ENCODE results near the gene STRN.
"Not testable (repeated sequence)": the region's sequence is repeated elsewhere in the genome, so short reads cannot be mapped to it uniquely, and the experiment has no call there.

Gene STRN

DNA sequence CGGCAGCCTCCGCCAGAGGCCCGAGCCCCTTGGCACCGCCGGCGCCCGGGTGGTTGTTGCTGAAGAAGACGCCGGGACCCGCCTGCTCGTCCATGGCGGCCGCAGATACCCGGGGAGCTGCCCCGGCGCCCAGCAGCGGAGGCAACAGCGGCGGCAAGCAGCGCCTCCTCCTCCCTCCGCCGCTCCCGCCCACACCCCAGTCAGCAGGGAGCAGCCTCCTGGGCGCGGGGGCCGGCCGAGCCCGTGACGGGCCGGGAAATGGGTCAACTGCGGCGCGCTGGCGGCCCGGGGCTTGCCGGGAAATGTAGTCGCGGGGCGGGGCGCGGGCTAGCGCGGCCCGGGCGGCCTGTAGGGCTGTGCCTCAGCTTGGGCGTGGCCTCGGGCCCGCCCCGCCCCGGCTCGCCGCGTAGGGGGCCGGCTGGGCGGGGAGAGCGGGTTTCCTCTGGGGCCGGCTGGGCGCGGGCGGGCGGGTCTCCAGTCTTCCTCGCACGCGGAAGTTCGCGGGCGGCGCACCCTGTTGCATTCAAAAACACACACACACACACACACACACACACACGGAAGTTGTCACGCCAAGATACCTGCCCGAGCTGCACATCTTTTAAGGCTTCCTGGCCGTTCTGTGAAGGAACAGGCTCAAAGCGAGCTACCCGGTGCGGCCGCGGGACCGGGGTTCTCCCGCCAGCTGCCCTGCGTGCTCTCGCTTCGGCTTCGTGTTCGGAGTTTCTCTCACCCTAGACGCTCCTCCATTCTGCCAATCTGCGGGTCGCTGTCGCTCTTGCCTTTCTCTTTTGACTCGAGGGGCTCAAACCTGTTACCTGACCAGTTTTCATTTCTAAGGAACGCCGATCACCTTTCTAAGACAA lies at the start of gene STRN:
Gene STRN, minus strand, starts transcription at position 167 of the 866 bp plus-strand sequence. Its CDS starts 73 bp downstream, at position 94.
- no peak for FAIRE-seq

DNA sequence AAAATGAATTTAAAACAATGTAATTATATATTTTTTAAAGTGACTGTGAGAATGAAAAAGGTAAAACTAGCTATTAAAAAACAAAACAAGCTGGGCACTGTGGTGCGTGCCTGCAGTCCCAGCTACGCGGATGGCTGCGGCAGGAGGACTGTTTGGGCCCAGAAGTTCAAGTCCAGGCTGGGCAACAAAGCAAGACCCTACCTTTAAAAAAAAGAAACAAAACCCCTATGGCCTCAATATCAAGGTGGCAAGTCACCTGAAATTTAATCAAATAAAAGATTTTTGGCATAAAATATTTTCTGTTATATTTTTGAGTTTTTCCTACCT lies 46.9 kb upstream of the STRN start:
- FAIRE-seq: no peak

GRCh38 chr2:37011130-37011529 lies 44.8 kb upstream of the STRN start:
- FAIRE-seq: no peak

DNA sequence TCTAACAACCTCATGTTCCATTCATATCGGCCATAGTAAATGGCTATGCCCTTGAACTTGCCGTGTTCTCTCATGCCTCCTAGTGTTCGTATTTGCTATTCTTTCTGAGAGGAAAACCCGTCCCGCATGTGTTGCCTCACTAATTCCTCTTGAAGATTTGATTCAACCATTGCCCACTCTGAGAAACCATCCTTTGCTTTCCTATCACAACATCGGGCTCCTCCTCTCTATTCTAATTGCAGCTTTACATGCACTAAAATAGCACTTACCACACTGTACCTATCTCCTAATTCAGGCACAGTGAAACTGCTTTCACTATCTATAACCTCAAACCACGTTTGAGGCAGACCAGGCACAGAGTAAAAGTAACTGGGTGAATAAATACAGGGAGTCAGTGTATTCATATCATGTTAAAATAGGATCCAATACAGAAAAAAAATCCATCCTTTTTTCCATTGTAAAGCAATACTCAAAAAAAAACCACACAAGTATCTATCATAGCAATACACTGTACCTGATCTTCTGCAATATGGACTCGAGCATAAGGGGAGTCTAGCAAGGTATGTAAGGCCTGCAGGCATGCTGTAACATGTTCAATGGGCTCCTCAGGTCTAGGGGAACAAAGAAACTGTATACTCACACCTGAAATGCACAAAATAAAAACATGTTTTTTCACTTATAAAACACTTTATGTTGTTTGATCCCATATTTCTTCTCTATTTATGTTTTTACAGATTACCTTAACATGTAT lies 39.0 kb upstream of the STRN start:
- no peak for FAIRE-seq

- FAIRE-seq: no peak
Measured at GRCh38 chr2:37000988-37001556, 34.7 kb upstream of the STRN start.

DNA sequence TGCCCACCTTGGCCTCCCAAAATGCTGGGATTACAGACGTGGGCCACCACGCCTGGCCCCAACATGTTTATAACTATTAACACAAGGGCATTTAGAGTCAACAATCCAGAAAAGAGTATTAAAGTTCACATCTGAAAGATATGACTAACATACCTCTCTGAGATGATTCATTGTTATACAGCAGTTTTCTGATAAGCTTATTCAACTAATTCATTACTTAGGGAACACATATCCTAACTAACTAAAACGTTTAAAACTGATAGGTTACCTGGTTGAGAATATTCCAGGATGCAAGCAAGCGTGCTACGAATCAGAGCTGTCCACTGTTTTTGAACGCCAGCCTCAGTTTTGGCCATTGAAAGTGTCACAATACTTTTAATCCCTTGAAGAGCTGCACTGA lies 34.0 kb upstream of the STRN start:
- FAIRE-seq: no peak

DNA sequence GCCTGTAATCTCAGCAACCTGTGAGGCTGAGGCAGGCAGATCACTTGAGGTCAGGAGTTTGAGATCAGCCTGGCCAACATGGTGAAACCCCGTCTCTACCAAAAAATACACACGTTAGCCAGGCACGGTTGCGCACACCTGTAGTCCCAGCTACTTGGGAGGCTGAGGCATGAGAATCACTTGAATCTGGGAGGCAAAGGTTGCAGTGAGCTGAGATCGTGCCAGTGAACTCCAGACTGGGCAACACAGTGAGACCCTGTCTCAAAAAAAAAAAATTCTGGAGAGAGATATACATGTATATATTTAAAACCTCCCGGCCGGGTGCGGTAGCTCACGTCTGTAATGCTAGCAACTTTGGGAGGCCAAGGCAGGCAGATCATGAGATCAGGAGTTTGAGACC lies 33.1 kb upstream of the STRN start:
- FAIRE-seq: not testable (repeated sequence)

DNA sequence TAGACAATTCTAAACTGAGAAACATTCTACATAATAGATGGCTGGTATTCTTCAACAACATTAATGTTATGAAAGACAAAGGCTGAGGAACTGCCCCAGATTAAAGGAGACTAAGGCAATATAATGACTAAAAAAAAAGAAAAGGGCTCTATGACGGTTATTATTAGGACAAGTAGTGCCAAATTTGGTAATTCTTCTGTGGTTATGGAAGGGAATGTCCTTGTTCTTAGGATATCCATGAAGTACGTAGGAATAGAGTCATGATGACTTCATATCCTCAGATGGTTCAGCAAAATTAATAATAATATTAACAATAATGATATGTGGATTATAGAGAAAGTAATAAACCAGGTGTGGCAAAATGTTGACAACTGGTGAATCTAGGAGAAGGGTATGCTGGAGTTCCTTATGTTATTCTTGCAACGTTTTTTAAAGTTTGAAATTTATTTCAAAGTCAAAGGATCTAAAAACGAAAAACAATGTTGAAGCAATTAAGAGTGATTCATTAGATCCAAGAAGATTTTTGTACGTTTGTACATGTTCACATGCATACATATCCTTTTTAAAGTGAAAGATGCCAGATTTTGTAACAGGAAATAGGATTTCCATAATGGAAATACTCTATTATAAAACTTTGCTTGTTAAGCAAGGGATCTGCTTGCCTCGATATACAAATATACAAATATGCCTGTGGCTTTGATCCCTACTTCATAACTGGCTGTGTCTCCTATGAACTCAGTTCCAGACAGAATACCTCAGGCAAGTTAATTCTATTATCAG lies 27.7 kb upstream of the STRN start:
- no peak for FAIRE-seq

DNA sequence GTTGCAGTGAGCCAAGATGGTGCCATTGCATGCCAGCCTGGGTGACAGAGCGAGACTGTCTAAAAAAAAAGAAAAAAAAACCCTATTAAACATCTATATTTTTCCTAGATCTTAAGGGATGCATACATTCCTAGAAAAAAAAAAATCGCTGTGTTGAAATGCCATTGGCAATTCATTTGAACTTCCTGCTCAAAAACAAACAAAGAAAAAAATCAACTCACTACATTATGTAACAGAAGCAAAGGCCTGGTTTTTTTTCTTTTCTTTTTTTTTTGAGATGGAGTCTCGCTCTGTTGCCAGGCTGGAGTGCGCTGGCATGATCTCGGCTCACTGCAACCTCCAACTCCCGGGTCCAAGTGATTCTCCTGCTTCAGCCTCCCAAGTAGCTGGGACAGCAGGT lies 21.7 kb upstream of the STRN start:
- no peak for FAIRE-seq

- FAIRE-seq: no peak
Measured at GRCh38 chr2:36982467-36982866, 16.1 kb upstream of the STRN start.

GRCh38 chr2:36981911-36982310 lies 15.6 kb upstream of the STRN start:
- no peak for FAIRE-seq

DNA sequence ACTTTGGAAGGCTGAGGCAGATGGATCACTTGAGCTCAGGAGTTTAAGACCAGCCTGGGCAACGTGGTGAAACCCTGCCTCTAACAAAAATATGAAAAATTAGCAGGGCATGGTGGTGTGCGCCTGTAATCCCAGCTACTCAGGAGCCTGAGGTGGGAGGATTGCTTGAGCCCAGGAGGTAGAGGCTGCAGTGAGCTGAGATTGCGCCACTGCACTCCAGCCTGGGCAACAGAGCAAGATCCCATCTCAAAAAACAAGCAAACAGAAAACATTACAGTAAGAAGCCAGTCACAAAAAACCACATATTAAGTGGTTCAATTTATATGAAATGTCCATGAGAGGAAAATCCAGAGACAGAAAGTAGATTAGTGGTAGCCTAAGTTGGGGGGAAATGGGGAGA lies 12.7 kb upstream of the STRN start:
- not testable (repeated sequence) for FAIRE-seq

GRCh38 chr2:36976065-36976464 lies 9.7 kb upstream of the STRN start:
- FAIRE-seq: no peak

GRCh38 chr2:36975306-36975705 lies 9.0 kb upstream of the STRN start:
- FAIRE-seq: no peak

DNA sequence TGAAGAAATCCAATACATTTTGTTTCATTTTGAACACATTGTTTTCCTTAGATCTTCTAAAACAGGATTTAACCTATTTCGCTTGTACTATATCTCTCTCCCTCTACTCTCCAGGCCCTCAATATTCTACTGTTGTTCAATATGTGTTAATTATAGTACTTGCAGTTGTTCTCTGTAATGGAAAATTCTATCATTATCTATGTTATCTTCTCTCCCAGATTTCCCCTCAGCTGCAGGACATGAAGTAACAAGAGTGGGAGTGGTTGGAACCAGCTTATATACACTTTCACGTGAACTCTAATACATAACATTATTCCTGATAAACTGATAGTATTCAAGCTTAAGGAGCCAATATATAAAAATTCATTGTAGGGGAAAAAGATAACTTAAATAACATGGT lies 7.0 kb upstream of the STRN start:
- FAIRE-seq: no peak

GRCh38 chr2:36971990-36972389 lies 5.7 kb upstream of the STRN start:
- FAIRE-seq: no peak

DNA sequence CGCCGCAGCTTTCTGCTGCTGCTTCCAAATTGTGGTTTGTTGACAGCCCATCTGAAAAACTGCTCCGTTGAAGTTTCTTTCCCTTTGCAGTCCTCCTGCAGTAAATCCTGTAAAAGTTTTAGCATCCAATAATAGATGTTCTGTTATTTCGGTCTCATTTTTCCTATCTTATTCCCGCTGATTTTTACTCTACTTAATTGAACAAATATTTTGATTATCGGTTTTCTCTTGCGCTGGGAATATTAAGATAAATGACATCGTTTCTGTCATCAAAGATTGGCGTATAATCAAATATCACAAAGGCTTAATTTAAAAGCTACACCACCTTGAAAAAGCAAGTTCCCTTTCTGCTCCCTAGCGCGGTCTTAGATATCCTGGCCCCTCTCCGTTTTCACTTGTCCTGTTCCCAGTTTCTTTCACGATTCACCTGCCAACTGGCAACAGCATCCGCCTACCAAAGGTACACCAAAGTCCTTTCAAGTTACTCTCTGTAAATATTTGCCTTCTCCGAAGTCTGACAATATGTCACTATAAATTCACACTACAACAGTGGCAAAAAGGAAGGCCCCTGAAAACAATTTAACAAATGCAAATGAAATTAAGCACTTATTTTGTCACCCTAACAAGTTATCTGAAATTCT lies 1.0 kb upstream of the STRN start:
- no peak for FAIRE-seq

DNA sequence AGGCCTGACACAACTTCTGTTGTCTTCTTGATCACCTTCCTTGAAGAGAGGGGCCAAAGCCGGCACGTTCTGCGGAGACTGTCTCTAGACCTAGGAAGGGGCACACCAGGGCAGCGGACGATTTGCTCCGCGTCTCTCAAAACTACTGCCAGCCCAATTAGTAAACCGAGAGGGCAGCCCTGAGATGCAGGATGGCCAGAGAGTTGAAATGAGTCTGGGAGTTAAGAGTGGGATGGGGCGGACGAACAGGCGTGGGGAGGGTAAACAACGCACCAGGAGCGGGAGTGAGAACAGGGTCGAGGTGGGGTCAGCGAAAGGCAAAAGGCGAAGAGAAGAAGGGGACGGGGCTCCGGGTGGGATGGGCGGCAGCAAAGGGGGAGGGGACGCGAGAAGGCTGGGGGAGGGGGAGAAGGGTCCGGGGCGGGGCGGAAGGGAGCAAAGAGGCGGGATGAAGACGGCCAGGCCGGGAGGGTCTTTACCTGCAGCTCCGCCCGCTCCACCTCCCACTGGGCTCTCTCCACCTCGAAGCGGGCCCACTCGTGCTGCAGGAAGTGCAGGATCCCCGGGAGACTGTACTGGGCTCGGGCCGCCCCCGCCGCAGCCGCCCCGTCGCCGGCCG lies 476 bp downstream of the STRN start:
- FAIRE-seq: no peak

GRCh38 chr2:36965206-36965605 lies 1.1 kb downstream of the STRN start:
- FAIRE-seq: no peak

GRCh38 chr2:36964496-36965058 lies 1.8 kb downstream of the STRN start:
- FAIRE-seq: no peak

DNA sequence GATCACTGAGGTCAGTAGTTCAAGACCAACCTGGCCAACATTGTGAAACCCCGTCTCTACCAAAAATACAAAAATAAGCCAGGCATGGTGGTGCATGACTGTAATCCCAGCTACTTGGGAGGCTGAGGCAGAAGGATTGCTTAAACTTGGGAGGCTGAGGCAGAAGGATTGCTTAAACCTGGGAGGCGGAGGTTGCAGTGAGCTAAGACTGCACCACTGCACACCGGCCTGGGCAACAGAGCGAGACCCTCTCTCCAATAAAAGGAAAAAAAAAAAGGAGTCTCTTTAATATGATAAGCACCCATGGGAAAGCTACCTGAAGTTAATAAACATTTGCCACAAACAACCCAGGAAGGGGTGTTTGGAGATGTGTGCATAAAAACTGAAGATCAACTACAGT lies 2.6 kb downstream of the STRN start:
- no peak for FAIRE-seq

- FAIRE-seq: no peak
Measured at GRCh38 chr2:36963106-36963505, 3.2 kb downstream of the STRN start.
